H1 (cell line): ENCODE measurements around the gene RRBP1. TPM values are rescaled to one million over a fixed set of nuclear protein-coding genes. Genes with fewer than 3 reads are reported as not detected.

Experiments used
- polyA plus RNA-seq, 7 experiments: library from polyadenylated mRNA; depleted of rRNA in 3 of 7; stranded (reverse) in 5 of 7; unstranded in 2 of 7; fragments of >200 nt in 5 of 7; fragments of 200-250 nt in 2 of 7; gene quantifications; 1 replicate in 5 of 7; 2 replicates in 1 of 7; 4 replicates in 1 of 7; pipeline versions ENCODE4 v1.2.1 to v1.2.3, GENCODE V29; 2011 to 2013; ENCODE audit warnings: missing spikeins in 2 of 7, mixed read lengths in 2 of 7
- total RNA-seq: library from RNA; stranded (reverse); fragmentation: NEBNext Ultra II Directional; extraction: Animal tissue kit (Norgen Biotek cat#: 25700); gene quantifications from 2 replicates; pipeline ENCODE4 v1.2.1, GENCODE V29; 2021
- TF ChIP-seq, protein P1 (sequence below): IDR thresholded peaks from 2 replicates; pipeline ENCODE4 v1.6.1; 2012; ENCODE audit warnings: inconsistent platforms

RRBP1 gene
- total and polyA plus RNA-seq, 2 of the 8 experiments (the other 6 are each of a cell fraction or from before 2014, with no cell fraction given) = 15.9 to 157 TPM

DNA sequence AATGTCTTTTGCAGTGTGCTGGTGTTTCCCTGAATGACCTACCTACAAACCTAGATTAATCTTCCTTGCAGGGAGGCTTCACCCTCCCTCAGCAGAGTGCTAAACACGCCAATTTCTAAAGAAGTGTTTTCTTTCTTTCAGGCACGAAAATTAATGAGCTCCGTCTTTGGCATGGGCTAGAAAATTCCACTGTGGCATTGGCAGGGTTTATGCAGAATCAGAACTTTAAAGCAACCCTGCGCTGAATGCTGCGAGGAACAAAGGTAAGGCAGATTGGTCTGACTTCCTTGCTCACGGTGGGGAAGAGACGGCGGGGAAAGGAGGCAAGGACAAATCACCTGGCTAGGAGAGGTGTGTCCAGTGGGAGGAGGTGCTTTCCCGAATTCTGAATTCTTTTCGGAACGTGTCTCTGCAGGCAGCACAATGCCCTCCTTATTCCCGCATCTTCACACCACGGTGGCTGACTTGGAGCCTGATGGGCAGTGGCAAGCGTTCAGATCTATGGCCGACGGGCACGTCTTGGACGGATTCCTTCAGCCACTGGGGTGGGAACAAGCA lies 11.5 kb upstream of the RRBP1 start (continued):
- TF ChIP-seq, protein P1, sequence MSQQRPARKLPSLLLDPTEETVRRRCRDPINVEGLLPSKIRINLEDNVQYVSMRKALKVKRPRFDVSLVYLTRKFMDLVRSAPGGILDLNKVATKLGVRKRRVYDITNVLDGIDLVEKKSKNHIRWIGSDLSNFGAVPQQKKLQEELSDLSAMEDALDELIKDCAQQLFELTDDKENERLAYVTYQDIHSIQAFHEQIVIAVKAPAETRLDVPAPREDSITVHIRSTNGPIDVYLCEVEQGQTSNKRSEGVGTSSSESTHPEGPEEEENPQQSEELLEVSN = no peak
